Measurements from ENCODE around the gene PRPH. TPM values are rescaled to one million over a fixed set of nuclear protein-coding genes. Genes with fewer than 3 reads are reported as not detected.

PRPH gene
- total and polyA plus RNA-seq, 9 of the 15 experiments (the other 6 are each of a cell fraction or from before 2014, with no cell fraction given) = 0.27 to 1.9 (median 1.3) TPM; not detected in 1

GRCh38 chr12:49330032-49330619, 35.2 kb downstream of the PRPH start:
- POLR2A ChIA-PET = interaction anchor here (0.6 kb wide), 1 partner anchor 42 kb away, joined by 5 read pairs; no protein-coding TSS in a partner anchor
- TF ChIP-seq RBM34 (IDR thresholded peaks at IDR 0.05; ENCODE audit: borderline replicate concordance, insufficient read depth, low read length) = no peak
- TF ChIP-seq RAD21 (CRISPR knock-in tag; conservative IDR thresholded peaks at IDR 0.05 in 1 of 2, IDR thresholded peaks at IDR 0.05 in 1 of 2) = no peak
- no peak for TF ChIP-seq YBX1 (IDR thresholded peaks at IDR 0.05)
- TF ChIP-seq ZBTB40 (IDR thresholded peaks at IDR 0.05) = no peak
- no peak for TF ChIP-seq ZBTB40 (CRISPR knock-in tag; IDR thresholded peaks at IDR 0.05)
- no peak for TF ChIP-seq ARNT (IDR thresholded peaks at IDR 0.05)
- TF ChIP-seq ETV1 (tag; conservative IDR thresholded peaks at IDR 0.05; ENCODE audit: low read depth) = no peak
- TF ChIP-seq FOXJ2 (tag; IDR thresholded peaks at IDR 0.05) = no peak
- no peak for TF ChIP-seq ZNF41 (CRISPR knock-in tag; conservative IDR thresholded peaks at IDR 0.05)
- no peak for TF ChIP-seq BRD9 (IDR thresholded peaks at IDR 0.05; ENCODE audit: low read depth, partially characterized antibody)
- no peak for TF ChIP-seq HNRNPK (IDR thresholded peaks at IDR 0.05; ENCODE audit: low read depth, low read length, poor library complexity, severe bottlenecking)
- no peak for TF ChIP-seq NFE2L1 (tag; IDR thresholded peaks at IDR 0.05; ENCODE audit: borderline replicate concordance, low read depth)
- no peak for TF ChIP-seq ZNF217 (CRISPR knock-in tag; IDR thresholded peaks at IDR 0.05)

More at GRCh38 chr12:49330032-49330619, 35.2 kb downstream of the PRPH start:
- FAIRE-seq = no peak
- Histone ChIP-seq H3K9me1 (ENCODE audit: control insufficient read depth, insufficient read depth, low read length) (peaks cover 3% of the 10 kb centered on the region), H4K20me1 (replicated peaks; ENCODE audit: control insufficient read depth, insufficient read depth, low read length) (no peaks in the 10 kb centered on the region), H3K4me3 (no peak overlapping the region), H3K27me3 (ENCODE audit: control insufficient read depth in 2 of 2, insufficient read depth in 2 of 2, low read length in 2 of 2) (no peaks in the 10 kb centered on the region), H3K4me1 (replicated peaks in 1 of 2; ENCODE audit: control insufficient read depth in 2 of 2, insufficient read depth in 2 of 2, low read length in 2 of 2) (peaks cover 0 to 18% of the 10 kb centered on the region in 2 experiments; a peak in 2 of 5 replicates), H3K9me3 (replicated peaks; ENCODE audit: control insufficient read depth, insufficient read depth, low read depth, low read length) (no peaks in the 10 kb centered on the region), H3K9ac (ENCODE audit: insufficient read depth in 1 of 2, low read depth in 2 of 2, low read length in 2 of 2) (no peak overlapping the region; a peak in 1 of 4 replicates), H3K27ac (ENCODE audit: extremely low read depth, low read depth, low read length) (no peak overlapping the region), H3K4me2 (ENCODE audit: insufficient read depth, low read length) (no peak overlapping the region), H3K79me2 (ENCODE audit: control insufficient read depth, insufficient read depth, low read length) (no peaks in the 10 kb centered on the region), H2AFZ (ENCODE audit: low read depth, low read length) (no peak overlapping the region), H3K36me3 (ENCODE audit: control insufficient read depth, insufficient read depth, low read length) (peaks cover 60% of the 10 kb centered on the region; the same call in 2 of the 3 replicates)
- intact Hi-C loops (cut with micrococcal nuclease) = no loop called here
- BruUV-seq (replicated peaks) = no TSS peak
- DNase-seq (ENCODE audit: extremely low read depth in 1 of 4, low spot score in 3 of 4) = no peak
- in situ Hi-C loops (cut with MboI) = no loop called here
- ATAC-seq = no peak
- CTCF ChIA-PET (ENCODE audit: low intra/inter-chr PET ratio) = interaction anchor here (0.7 to 1.4 kb wide), 2 partner anchors 12 to 17 kb away, joined by 3 to 8 read pairs; partner anchors contain the start of gene DNAJC22
- 88% methylated on average over 7 of the region's 7 CpGs for WGBS (ENCODE audit: insufficient coverage, low coverage, missing lambda C conversion rate)

Measured in K562 (cell line).